ENCODE measurements around the gene DHRS12. TPM values are rescaled to one million over a fixed set of nuclear protein-coding genes. Genes with fewer than 3 reads are reported as not detected.

The DHRS12 gene
- total RNA-seq, 1 experiment from 2014 or later = 14.1 TPM

DNA sequence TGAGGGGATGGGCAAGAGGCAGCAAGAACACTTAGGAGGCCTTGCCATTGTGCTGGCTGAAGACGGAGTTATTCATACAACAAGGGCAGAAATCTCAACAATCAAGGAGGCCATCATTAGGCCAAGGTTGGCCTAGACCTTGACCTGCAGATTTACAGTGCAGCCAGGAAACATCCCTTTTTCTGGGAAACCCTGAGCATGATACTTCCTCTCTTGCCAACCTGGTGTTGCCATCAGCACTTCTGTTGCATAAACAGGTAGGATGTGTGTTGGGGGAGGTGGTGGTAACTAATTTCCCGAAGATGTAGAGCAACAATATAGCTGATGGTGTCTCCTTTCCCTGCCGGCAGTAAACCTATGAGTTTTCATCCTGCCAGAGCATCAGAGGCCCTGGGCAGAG is 33.1 kb upstream of the DHRS12 start:
- intact Hi-C loops (cut with micrococcal nuclease; ENCODE audit: unreplicated experiment) = no loop called here
- BruUV-seq (replicated peaks) = no TSS peak
- POLR2A ChIA-PET = no interaction called here
- H3K4me1 Mint-ChIP-seq (ENCODE audit: low read depth, unreplicated experiment) = no peaks in the 10 kb centered on the region
- no peaks in the 10 kb centered on the region for H3K36me3 Mint-ChIP-seq (ENCODE audit: insufficient read depth, unreplicated experiment)
- H3K9me3 Mint-ChIP-seq (ENCODE audit: unreplicated experiment) = no peaks in the 10 kb centered on the region
- Histone ChIP-seq H3K4me3 (ENCODE audit: low read depth, low read length) (no peak overlapping the region), H3K27me3 (replicated peaks; ENCODE audit: control insufficient read depth, insufficient read depth, low read length) (no peaks in the 10 kb centered on the region), H3K4me1 (no peaks in the 10 kb centered on the region), H3K36me3 (ENCODE audit: control insufficient read depth, insufficient read depth, low read length) (no peaks in the 10 kb centered on the region), H3K9me3 (no peaks in the 10 kb centered on the region)
- TF ChIP-seq, protein P1, sequence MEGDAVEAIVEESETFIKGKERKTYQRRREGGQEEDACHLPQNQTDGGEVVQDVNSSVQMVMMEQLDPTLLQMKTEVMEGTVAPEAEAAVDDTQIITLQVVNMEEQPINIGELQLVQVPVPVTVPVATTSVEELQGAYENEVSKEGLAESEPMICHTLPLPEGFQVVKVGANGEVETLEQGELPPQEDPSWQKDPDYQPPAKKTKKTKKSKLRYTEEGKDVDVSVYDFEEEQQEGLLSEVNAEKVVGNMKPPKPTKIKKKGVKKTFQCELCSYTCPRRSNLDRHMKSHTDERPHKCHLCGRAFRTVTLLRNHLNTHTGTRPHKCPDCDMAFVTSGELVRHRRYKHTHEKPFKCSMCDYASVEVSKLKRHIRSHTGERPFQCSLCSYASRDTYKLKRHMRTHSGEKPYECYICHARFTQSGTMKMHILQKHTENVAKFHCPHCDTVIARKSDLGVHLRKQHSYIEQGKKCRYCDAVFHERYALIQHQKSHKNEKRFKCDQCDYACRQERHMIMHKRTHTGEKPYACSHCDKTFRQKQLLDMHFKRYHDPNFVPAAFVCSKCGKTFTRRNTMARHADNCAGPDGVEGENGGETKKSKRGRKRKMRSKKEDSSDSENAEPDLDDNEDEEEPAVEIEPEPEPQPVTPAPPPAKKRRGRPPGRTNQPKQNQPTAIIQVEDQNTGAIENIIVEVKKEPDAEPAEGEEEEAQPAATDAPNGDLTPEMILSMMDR (IDR thresholded peaks at IDR 0.05; ENCODE audit: insufficient read depth in 1 of 2, low read depth in 1 of 2, low read length in 1 of 2, severe bottlenecking in 1 of 2, unreplicated experiment in 1 of 2) = no peak
- CTCF ChIA-PET = no interaction called here
- no peak for DNase-seq
- H3K4me3 Mint-ChIP-seq (ENCODE audit: unreplicated experiment) = no peak overlapping the region
- no peak overlapping the region for H3K27ac Mint-ChIP-seq (ENCODE audit: unreplicated experiment)
- peaks cover 4% of the 10 kb centered on the region for H3K27me3 Mint-ChIP-seq (ENCODE audit: insufficient read depth, unreplicated experiment)

GRCh38 chr13:51834581-51835171 is 30.7 kb upstream of the DHRS12 start:
- Histone ChIP-seq H3K4me1 (no peaks in the 10 kb centered on the region), H3K27me3 (replicated peaks; ENCODE audit: control insufficient read depth, insufficient read depth, low read length) (no peaks in the 10 kb centered on the region), H3K36me3 (ENCODE audit: control insufficient read depth, insufficient read depth, low read length) (no peaks in the 10 kb centered on the region), H3K9me3 (no peaks in the 10 kb centered on the region), H3K4me3 (ENCODE audit: low read depth, low read length) (no peak overlapping the region)
- ChIA-PET CTCF (no interaction called here), POLR2A (no interaction called here)
- H3K4me1 Mint-ChIP-seq (ENCODE audit: low read depth, unreplicated experiment) = no peaks in the 10 kb centered on the region
- DNase-seq = no peak
- no peak overlapping the region for H3K27ac Mint-ChIP-seq (ENCODE audit: unreplicated experiment)
- no peaks in the 10 kb centered on the region for H3K9me3 Mint-ChIP-seq (ENCODE audit: unreplicated experiment)
- intact Hi-C loops (cut with micrococcal nuclease; ENCODE audit: unreplicated experiment) = no loop called here
- BruUV-seq (replicated peaks) = no TSS peak
- H3K27me3 Mint-ChIP-seq (ENCODE audit: insufficient read depth, unreplicated experiment) = peaks cover 4% of the 10 kb centered on the region
- no peak overlapping the region for H3K4me3 Mint-ChIP-seq (ENCODE audit: unreplicated experiment)
- H3K36me3 Mint-ChIP-seq (ENCODE audit: insufficient read depth, unreplicated experiment) = no peaks in the 10 kb centered on the region
- TF ChIP-seq, protein P1 (IDR thresholded peaks at IDR 0.05; ENCODE audit: insufficient read depth in 1 of 2, low read depth in 1 of 2, low read length in 1 of 2, severe bottlenecking in 1 of 2, unreplicated experiment in 1 of 2) = no peak

GRCh38 chr13:51833980-51834379 is 30.0 kb upstream of the DHRS12 start:
- Histone ChIP-seq H3K4me1 (no peaks in the 10 kb centered on the region), H3K27me3 (replicated peaks; ENCODE audit: control insufficient read depth, insufficient read depth, low read length) (no peaks in the 10 kb centered on the region), H3K36me3 (ENCODE audit: control insufficient read depth, insufficient read depth, low read length) (no peaks in the 10 kb centered on the region), H3K9me3 (no peaks in the 10 kb centered on the region), H3K4me3 (ENCODE audit: low read depth, low read length) (no peak overlapping the region)
- CTCF ChIA-PET = no interaction called here
- H3K36me3 Mint-ChIP-seq (ENCODE audit: insufficient read depth, unreplicated experiment) = no peaks in the 10 kb centered on the region
- intact Hi-C loops (cut with micrococcal nuclease; ENCODE audit: unreplicated experiment) = loop anchor here (2.0 kb wide), 1 partner anchor 19 kb away; no protein-coding TSS in a partner anchor
- H3K4me3 Mint-ChIP-seq (ENCODE audit: unreplicated experiment) = no peak overlapping the region
- DNase-seq = no peak
- no TSS peak for BruUV-seq (replicated peaks)
- H3K27me3 Mint-ChIP-seq (ENCODE audit: insufficient read depth, unreplicated experiment) = peaks cover 4% of the 10 kb centered on the region
- POLR2A ChIA-PET = no interaction called here
- TF ChIP-seq, protein P1 (IDR thresholded peaks at IDR 0.05; ENCODE audit: insufficient read depth in 1 of 2, low read depth in 1 of 2, low read length in 1 of 2, severe bottlenecking in 1 of 2, unreplicated experiment in 1 of 2) = no peak
- no peak overlapping the region for H3K27ac Mint-ChIP-seq (ENCODE audit: unreplicated experiment)
- no peaks in the 10 kb centered on the region for H3K9me3 Mint-ChIP-seq (ENCODE audit: unreplicated experiment)
- H3K4me1 Mint-ChIP-seq (ENCODE audit: low read depth, unreplicated experiment) = no peaks in the 10 kb centered on the region

All from Caco-2 (cell line).